ENCODE measurements around the gene RAB13.

Gene RAB13

GRCh38 chr1:153933955-153934354 lies 52.2 kb downstream of the RAB13 start:
- DNase-seq (ENCODE audit: low read depth in 2 of 2), result no peak

DNA sequence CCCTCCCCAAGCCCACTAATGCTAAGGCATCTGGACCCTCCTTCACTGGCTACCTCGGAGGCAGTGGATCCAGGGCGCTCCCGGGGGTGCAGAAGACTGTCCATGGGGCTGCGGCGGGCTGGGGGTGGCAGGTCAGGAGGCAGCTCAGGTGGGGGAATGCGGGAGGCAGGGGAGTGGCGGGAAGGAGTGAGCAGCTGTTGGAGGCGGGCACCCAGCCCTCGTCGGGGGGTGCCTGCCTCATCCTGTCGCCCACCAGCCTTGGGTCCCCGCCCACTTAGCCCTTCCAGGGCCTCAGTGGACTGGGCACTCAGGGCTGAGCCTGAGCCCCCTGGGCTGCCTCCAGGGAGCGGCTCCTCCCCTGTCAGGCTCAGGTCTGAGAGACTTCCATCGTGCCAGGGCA lies 52.7 kb downstream of the RAB13 start:
- DNase-seq (ENCODE audit: low read depth in 2 of 2), result no peak

DNA sequence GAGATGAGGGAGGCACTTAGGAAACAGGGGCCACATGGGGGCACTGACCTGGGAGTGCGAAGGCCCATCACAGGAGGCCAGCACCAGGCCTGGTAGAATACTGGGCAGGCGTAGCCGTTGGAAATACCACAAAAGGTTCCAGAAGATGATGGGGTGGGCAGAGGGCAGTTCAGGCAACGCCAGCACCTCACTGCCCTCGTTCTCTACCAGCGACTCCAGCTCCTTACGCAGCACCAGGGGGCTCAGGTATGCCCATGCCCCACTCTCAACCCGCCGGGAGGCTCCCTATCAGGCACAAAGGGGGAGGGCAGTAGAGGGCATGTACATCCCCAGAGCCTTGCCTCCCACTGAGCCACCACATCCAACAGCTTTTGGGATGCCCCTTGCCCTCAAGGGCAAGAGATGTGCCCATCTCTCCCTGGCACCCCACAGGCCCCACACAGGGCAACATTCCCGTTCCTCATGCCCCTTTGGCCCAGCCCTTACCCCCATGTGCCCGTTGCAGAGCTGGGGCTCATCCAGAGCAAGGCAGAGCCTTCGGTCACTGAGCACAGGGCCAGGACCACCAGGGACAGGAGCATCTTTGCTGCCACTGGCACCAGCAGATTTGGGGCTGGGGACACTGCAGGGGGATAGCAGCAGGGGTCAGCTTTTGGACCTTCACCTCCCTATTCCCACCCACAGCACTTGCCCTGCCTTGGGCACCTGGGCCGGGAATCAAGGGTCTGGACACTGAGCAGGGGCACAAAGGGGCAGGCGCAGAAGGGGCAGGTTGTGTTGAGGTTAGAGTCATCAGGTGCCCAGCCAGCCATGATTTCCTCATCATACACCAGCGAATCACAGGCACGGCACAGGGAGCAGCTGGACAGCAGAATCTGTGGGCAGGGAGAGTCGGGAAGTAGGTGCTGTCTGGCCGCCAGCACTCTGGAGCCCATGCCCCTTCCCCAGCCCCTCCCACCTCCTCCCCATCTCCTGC lies 53.7 kb downstream of the RAB13 start:
- no peak for DNase-seq (ENCODE audit: low read depth in 2 of 2)

All from stimulated activated CD4-positive, alpha-beta T cell treated with anti-CD3 and anti-CD28 coated beads, Interleukin-1b, Interleukin-23, amount 100 ng/mL, for 4 hours (primary cell).